Ishikawa (cell line): ENCODE measurements around the gene MOB3B.

Experiments
- CEBPB ChIP-seq: IDR thresholded peaks from 2 replicates; pipeline ENCODE4 v1.6.1; 2012
- CREB1 ChIP-seq: IDR thresholded peaks from 2 replicates; pipeline ENCODE4 v1.6.1; 2012; ENCODE audit warnings: low read depth
- EGR1 ChIP-seq: IDR thresholded peaks from 2 replicates; pipeline ENCODE4 v1.6.1; 2012
- EP300 ChIP-seq: IDR thresholded peaks from 2 replicates; pipeline ENCODE4 v1.6.1; 2012; ENCODE audit warnings: borderline replicate concordance
- FOXM1 ChIP-seq: IDR thresholded peaks from 2 replicates; pipeline ENCODE4 v1.6.1; 2012; ENCODE audit warnings: low read depth, borderline replicate concordance
- MAX ChIP-seq: IDR thresholded peaks from 2 replicates; pipeline ENCODE4 v1.6.1; 2012
- NFIC ChIP-seq: IDR thresholded peaks from 2 replicates; pipeline ENCODE4 v1.6.1; 2012
- RAD21 ChIP-seq: IDR thresholded peaks from 2 replicates; pipeline ENCODE4 v1.6.1; 2012; ENCODE audit warnings: low read depth
- REST ChIP-seq: IDR thresholded peaks from 2 replicates; pipeline ENCODE4 v1.6.1; 2012; ENCODE audit warnings: low read depth, mild to moderate bottlenecking
- TAF1 ChIP-seq: IDR thresholded peaks from 2 replicates; pipeline ENCODE4 v1.6.1; 2012; ENCODE audit warnings: low read depth, mild to moderate bottlenecking
- TCF12 ChIP-seq: IDR thresholded peaks from 2 replicates; pipeline ENCODE4 v1.6.1; 2012; ENCODE audit warnings: low read depth
- TEAD4 ChIP-seq: IDR thresholded peaks from 2 replicates; pipeline ENCODE4 v1.6.1; 2012
- USF1 ChIP-seq: IDR thresholded peaks from 2 replicates; pipeline ENCODE4 v1.6.1; 2012
- YY1 ChIP-seq: IDR thresholded peaks from 2 replicates; pipeline ENCODE4 v1.6.1; 2012; ENCODE audit warnings: low read depth
- ZBTB7A ChIP-seq: IDR thresholded peaks from 2 replicates; pipeline ENCODE4 v1.6.1; 2012; ENCODE audit warnings: low read depth

MOB3B gene

GRCh38 chr9:27462434-27462833 is 67.2 kb downstream of the MOB3B start:
- TF ChIP-seq NFIC, result no peak
- TF ChIP-seq TCF12, result no peak
- no peak for TF ChIP-seq TEAD4
- TF ChIP-seq CREB1, result no peak
- no peak for TF ChIP-seq YY1
- TF ChIP-seq EP300, result no peak
- no peak for TF ChIP-seq EGR1
- no peak for TF ChIP-seq USF1

- TF ChIP-seq REST (no peak), MAX (no peak), TAF1 (no peak), TEAD4 (no peak), CREB1 (no peak), TCF12 (no peak), NFIC (no peak), EP300 (no peak), USF1 (no peak), ZBTB7A (no peak), EGR1 (no peak), CEBPB (no peak), YY1 (no peak), RAD21 (no peak), FOXM1 (no peak)
Measured at GRCh38 chr9:27460226-27461023, 69.2 kb downstream of the MOB3B start.

- TF ChIP-seq TEAD4, result no peak
- no peak for TF ChIP-seq FOXM1
- TF ChIP-seq REST, result no peak
- TF ChIP-seq EP300, result no peak
- no peak for TF ChIP-seq RAD21
- no peak for TF ChIP-seq TAF1
- TF ChIP-seq EGR1, result no peak
- no peak for TF ChIP-seq YY1
- no peak for TF ChIP-seq NFIC
- no peak for TF ChIP-seq CREB1
- TF ChIP-seq TCF12, result no peak
- no peak for TF ChIP-seq USF1
- no peak for TF ChIP-seq MAX
Measured at GRCh38 chr9:27457445-27457844, 72.2 kb downstream of the MOB3B start.

- no peak for TF ChIP-seq ZBTB7A
- TF ChIP-seq TAF1, result no peak
- TF ChIP-seq TEAD4, result peak; percentile 44; the same call in 1 of the 2 replicates
Measured at GRCh38 chr9:27453860-27454553, 75.6 kb downstream of the MOB3B start.

- TF ChIP-seq TCF12 (no peak), FOXM1 (no peak), EP300 (no peak), USF1 (no peak), ZBTB7A (no peak), NFIC (no peak), EGR1 (no peak), CREB1 (no peak), MAX (no peak), YY1 (no peak), TEAD4 (no peak), REST (no peak)
Measured at GRCh38 chr9:27451207-27451797, 78.3 kb downstream of the MOB3B start.
